GM18499 (cell line): Measurements from ENCODE around the gene CPN2.

ENCODE experiments used
- ATAC-seq: cut with Tn5 transposase; IDR thresholded peaks from one replicate; pipeline ENCODE4 v1.9.1; 2021; ENCODE audit warnings: moderate number of reproducible peaks; ENCODE audit not compliant: insufficient read depth, unreplicated experiment

Gene CPN2

DNA sequence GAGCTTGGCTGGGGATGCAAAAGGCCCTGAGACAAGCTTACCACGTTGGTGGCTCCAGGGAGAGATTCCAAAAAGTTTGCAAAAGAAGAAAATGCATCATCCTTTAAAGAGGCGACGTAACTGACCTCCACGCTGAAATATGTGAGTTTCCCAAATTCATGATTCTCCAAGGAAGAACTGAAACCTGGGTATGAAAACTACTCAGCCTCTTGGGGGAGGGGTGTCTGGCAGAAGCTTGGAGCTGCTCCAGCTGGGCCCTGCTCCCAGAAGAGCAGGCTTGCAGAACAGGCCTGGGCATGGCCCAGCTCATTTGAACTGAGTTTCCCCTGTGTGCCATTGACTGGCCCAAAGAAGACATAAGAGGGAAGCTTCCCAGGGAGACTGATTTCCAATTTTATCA is 20.5 kb downstream of the CPN2 start:
- ATAC-seq: no peak

DNA sequence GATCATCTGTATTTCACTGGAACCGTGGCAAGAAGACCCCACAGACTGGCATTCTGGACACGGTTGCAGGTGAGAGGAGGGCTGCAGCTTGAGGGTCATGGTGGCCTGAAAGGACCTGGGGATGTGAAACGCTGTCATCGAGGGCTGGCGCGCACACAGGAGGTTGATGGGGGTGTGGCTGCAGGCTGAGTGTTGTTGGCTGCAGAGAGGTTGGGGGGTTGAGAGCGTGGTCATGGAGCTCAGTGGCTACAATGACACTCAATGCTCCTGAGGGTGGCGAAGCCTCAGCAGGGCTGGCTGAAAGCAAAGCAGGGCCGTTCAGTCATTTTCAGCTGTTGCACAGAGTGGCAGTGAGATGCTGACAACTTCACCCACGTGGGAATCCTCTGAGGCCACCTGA is 21.0 kb downstream of the CPN2 start:
- ATAC-seq: no peak

DNA sequence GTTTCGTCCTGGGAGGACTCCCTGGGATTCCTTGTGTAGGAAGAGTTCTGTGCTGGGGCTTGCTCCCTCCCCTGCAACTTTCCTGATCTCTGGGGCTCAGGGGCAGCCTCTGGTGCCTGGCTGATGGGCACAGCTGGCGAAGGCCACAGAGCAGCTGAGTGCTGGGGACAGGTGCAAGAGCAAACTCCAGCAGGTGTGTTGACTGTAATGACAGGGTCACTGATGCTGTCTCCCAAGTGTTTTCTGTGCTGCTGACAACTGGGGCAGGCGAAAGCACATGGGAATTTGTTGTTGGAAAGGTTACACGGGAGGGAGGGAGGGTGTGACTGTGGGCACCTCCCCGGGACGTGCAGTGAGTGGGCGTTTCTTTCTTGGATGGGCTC is 21.6 kb downstream of the CPN2 start:
- no peak for ATAC-seq

DNA sequence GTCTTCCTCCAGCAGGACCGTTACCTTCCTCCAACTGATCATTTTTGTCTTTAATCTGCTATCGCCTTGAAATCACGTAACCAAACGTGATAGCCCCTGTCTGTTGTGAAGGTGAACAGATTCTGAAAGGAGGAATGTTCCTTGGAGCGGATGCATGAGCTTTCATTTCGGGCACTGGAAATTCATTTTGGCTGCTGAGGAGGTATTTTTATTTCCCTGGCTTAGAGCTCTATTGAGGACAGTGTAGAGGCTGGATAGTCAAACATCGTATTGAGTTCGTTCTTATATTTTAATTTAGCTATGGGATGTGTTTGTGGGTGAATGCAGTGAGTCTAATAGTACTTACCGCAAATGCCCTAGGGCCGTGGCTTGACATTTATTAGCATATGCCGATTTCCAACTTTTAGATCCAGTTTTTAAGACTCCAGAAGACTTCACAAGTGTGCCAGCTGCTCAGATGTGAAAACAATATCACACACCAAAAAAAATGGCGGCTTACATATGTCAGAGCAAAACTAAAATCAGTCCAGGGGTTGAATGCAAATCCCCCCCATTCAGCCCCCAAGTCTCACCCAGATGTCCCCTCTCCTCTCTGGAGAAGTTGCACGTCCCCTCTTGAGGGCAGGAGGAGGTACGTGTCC is 22.1 kb downstream of the CPN2 start:
- ATAC-seq: no peak

DNA sequence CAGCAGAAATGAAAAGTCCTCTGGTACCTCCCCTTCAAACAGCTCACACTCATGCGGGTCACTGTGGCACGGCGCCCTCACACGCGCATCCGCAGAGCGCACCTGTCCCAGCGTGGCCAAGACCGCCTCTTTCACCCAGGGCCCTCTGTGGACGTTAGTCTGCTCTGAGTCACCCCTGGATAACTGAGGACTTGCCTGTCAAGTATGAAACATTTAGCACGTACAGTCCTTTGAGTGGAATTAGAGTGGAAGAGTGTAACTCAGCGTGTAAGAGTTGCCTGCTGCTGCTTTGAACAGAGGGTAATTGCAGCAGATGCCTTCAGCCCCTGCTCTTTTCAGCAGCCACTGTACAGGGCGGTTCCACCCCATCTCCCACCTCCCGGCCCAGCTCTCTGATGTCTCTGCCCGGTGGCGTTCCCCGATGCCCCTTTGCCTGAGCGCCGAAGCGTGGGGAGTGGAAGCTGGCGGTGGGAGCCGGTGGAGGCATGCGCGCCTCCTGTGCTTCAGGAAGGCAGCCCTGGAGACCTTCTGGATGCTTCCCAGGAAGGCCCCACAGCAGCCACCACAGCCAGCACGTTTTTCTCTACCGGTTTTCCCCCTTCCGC is 23.0 kb downstream of the CPN2 start:
- ATAC-seq: no peak

DNA sequence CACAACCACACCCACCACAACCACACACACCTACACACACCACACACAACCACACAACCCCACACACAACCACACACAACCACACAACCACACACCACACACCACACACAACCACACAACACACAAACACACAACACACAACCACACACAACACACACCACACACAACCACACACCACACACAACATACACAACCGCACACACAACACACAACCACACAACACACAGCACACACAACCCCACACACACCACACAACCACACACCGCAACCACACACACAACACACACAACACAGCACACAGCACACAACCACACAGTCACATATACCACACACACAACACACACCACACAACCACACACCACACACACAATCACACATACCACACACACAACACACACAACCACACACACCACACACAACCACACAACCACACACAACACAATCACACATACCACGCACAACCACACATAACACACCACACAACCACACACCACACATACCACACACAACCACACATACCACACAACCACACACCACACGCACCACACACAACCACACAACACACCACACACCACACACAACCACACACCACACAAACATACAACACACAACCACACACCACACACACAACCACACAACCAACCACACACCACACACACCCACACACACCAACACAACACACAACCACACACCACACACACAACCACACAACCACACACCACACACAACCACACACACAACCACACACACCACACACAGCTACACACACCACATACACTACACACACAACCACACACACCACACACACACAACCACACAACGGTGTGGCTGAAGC is 23.7 kb downstream of the CPN2 start:
- no peak for ATAC-seq

DNA sequence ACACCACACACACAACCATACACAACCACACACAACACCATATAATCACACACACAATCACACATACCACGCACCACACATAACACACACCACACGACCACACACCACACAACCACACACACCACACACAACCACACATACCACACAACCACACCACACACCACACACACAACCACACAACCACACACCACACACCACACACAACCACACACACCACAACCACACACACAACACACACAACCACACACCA is 24.2 kb downstream of the CPN2 start:
- no peak for ATAC-seq

DNA sequence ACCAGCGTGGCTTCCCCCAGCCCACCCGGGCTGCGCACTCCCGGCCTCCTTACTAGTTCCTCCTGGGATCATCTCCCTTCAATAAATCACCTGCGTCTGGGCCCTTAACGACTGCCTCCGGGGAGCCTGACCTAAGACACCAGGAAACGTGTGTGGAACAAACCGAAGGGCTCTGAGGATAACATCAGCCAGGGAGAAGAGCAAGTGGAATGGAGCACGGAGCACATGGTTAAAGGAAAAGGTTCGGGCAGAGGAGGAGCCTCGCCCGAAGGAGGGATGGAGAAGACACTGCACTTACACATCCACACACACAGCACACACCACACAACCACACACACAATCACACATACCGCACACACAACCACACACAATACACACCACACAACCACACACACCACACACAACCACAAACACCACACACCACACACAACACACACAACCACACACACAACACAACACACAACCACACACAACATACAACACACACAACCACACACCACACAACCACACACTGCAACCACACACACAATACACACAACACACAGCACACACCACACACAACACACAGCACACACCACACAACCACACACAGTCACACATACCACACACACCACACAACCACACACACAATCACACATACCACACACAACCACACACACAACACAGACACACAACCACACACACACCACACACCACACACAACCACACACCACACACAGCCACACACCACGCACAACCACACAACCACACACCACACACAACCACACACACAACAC is 24.7 kb downstream of the CPN2 start:
- ATAC-seq: no peak

DNA sequence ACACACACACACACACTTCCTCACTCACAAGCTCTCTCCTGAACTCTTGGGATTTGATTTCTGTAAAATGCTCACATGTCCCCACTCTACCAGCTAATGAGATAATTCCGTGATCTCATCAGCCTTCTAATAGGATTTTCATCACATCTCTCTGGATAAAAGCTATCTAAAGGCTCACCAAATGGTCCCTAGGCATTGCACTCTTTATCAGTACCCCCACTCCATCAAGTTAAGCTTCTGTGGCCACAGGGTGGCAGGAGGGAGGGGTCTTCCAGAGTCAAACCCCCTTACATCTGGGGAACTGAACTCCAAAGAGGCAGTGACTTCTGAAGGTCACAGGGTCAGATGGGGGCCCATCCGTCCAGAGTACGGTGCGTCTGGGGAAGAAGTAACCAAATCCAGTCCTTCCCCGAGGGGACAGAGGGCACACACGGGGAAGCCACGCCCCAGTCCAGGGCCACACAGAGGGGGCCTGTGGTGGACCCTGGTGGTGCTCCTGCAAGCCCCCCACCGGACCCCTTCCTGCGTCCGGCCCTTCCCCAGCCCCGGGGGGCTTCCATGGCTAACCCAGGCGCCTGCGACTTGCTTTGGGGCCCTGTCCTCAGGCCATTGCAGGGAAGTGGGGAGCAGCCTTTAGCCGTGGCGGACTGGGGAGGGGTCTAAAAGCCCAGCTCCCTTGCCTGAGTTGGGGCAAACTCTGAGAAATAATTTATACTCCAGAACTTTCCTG is 25.5 kb downstream of the CPN2 start:
- ATAC-seq: no peak

DNA sequence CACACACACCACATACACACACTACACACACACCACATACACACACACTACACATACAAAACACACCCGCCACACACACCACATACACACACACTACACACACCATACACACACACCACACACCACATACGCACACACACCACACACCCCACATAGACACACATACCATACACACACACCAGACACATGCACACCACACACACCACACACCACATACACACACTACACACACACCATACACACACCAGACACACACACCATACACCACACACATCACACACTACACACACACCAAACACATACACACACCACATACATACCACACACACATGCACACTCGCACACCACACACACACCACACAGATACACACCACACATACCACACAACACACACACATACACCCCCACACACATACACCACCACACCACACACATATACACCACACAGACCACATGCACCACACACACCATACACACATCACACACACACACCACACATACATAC is 26.3 kb downstream of the CPN2 start:
- ATAC-seq: no peak

DNA sequence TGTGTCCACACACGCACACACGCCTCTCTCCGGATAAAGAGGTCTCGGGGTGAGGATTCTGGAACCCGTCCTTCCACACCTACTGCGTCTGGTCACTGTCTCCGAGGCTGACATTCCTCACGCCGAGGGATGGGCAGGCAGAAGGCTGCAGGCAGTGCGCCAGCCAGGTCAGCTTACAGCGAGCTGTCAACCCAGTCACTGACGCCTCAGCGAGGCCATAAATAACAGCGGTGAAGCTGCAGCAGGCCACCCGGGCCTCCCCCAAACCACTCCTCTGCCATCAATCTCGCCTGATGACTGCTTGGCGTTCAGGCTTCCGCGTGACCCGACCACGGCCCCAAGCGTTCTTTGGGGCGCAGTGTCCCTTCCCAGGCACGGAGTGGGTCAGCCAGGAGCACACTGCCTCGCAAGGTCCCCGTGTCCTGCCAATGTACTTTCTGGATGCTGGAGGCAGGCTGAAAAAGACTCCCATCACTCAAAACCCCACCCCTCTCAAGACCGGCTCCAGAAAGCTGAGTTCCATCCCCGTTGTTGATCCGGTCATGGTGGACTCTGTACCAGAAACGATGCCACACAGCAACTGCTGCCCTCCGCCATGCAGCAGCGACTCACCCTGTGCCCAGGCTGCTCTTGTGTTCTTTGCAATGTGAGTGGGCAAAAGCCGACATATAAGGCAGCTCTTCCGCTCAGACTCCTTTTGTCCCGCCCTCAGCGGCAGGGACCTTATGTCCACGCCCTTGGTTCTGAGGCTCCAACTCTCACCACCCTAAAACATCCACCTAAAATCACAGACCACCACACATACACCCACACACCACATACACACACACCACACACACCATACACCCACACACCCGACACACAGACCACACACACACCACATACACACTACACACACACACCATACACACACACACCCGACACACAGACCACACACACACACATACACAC is 27.1 kb downstream of the CPN2 start:
- ATAC-seq: no peak

DNA sequence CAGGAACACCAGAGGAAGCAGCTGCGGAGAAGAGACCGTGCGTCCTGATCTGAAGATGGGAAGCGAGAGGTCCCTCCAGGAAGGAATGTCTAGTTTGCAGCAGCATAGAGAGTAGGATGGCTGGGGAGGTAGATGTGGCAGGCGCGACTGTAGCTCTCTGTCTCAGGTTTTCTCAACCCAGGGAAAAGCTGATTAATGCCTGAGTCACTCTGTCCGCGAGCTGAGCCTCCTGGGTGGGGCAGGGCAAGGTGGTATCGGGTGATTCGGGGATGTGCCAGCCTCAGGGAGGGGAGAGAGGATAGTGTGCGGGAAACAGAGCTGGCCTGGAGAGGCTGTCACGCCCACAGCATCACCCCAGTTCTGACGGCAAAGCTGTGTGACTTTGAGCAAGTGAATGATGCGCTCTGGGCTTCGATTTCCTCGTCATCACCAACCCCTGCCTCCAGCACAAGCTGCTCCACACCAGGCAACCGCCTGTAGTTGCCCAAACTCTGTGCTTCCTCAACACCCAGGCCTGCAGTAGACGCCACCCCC is 28.4 kb downstream of the CPN2 start:
- no peak for ATAC-seq

DNA sequence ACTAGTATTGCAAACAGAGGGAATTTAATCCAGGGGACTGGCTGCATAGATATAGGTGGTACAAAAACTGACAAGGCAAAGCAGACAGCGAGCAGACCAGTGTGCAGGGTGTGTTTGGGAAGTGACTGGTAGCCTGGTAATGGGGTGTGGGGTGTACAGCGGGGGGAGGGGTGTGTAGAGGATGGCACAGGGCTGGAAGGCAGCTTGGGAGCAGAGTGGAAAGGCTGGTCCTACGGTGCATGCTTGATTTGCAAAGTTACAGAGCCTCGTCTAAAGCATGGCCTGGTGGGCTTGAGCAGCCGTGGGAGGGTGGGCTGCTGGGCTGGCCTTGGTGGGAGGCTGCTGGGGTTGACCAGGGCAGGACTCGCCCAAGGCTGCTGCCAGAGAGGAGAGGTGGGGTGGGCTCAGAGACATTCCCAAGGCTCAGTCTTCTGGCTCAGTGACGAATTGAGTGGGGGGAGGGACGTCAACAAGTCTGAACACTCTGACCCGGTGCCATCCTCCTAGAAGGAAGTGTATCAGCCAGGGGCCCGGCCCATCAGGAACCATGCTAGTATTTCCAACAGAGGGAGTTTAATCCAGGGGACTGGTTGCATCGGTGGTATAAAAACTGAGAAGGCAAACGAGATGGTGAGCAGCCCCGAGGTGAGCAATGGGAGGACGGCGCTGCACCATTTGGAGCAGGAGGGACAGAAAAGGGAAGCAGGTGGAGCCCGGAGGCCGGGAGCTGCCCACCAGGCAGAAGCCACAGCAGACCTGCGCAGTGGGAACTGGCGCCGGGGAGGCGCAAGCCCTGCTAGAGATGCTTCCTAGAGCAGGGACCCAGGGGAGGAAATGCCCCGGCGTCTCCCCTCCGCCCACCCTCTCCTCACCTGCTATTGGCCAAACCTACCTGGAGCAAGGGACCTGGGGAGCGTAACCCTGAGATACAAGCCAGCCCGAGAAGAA is 29.2 kb downstream of the CPN2 start:
- ATAC-seq: no peak

DNA sequence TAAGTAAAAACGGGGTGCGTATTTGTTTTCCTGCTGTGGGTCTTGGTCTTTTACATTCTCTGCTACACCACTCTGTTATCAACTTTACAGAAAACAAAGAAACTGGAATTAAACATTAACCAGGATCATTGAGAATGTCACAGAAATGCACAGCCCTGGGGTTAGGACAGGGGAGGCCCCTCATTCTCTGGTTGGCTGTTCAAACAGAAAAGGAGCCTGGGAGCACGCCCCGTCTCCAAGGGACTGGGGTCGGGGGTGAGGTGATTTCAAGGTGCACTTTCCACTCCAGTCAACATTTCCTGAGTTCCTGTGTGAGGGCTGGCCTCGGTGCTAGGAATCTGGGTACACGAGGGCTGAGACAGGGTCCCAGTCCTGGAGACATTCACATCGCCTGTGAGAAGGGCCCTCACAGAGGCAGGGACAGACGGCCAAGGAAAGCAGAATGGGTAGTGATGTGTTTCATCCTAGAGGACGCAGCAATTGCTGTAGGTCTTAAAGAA is 30.3 kb downstream of the CPN2 start:
- no peak for ATAC-seq

DNA sequence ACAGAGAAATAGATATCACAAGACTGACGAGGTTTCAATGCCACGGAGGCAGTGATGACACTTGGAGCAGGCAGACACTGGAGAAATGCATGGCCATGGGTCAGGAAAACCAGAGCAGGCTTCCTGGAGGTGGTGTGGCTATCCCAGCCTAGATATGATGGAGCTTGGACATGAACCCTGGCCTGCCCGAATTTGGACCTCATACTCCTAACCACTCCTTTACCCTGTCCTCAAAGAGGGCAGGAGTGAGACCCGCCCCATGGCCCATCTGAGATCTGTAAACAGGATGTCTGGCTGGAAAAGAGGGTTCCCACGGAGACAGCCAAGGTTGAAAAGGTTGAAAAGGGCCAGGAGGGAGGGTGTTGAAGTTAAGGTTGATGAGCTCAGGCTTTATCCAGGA is 31.0 kb downstream of the CPN2 start:
- ATAC-seq: no peak

DNA sequence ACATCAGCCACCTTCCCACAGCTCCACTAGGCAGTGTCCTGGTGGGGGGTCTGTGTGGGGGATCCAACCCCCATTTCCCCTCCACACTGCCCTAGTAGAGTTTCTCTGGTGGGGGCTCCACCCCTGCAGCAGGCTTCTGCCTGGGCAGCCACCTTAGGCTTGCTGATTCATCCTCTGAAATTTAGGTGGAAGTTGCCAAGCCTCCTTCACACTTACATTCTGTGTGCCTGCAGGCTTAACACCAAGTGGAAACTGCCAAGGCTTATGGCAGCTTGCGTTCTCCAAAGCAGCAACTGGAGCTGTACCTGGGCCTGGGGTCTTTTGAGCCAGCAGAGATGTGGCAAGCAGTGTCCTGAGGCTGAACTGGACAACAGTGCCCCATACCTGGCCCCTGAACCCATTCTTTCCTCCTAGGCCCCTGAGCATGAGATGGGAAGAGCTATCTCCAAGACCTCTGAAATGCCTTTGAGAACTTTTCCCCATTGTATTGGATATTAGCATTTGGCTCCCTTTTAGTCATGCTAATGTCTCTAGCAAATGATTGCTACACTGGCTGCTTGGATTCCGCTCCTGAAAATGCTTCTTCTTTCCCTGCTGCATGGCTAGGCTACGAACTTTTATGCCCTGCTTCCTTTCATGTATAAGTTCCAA is 32.5 kb downstream of the CPN2 start:
- ATAC-seq: no peak

DNA sequence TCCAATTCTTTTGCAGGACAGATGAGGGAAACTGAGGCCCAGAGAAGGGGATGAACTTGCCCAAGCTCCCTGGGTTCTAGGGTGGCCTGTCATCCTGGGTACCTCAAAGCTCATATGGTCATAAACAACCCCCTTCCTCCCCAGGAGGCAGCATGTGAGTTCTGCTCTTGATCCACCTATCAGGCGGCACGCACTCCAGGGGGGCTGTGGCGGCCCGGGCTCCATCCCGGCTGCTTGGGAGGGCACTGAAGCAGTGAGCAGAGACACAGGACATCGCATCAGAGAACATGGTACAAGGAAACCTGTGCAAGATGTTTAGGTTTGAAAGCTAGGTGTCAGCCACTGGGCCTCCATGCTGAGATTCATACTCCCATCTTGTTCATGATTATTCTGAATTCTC is 34.2 kb downstream of the CPN2 start:
- no peak for ATAC-seq
